Measurements from ENCODE around the gene OR51I2. TPM values are rescaled to one million over a fixed set of nuclear protein-coding genes. Genes with fewer than 3 reads are reported as not detected.

The OR51I2 gene
- total and polyA plus RNA-seq, 8 donors, result not detected

- no peak for ATAC-seq
- Histone ChIP-seq H3K4me3 (no peak overlapping the region), H3K9me3 (no peaks in the 10 kb centered on the region), H3K4me1 (no peaks in the 10 kb centered on the region), H3K27ac (no peak overlapping the region), H3K36me3 (no peaks in the 10 kb centered on the region), H3K27me3 (no peaks in the 10 kb centered on the region)
- TF ChIP-seq CTCF (IDR thresholded peaks at IDR 0.05), result no peak
- 67 to 78% methylated on average over 2 of the region's 2 CpGs for WGBS, 2 donors
- intact Hi-C loops (cut with DNase I), result no loop called here
- no peak for DNase-seq
- no peak for FAIRE-seq
Measured at GRCh38 chr11:5504403-5504921, 55.3 kb downstream of the OR51I2 start.

GRCh38 chr11:5505363-5506048, 56.4 kb downstream of the OR51I2 start:
- no peaks in the 10 kb centered on the region for H3K9me3 ChIP-seq
- H3K36me3 ChIP-seq, result no peaks in the 10 kb centered on the region
- TF ChIP-seq CTCF (IDR thresholded peaks at IDR 0.05), result no peak
- no peak overlapping the region for H3K4me3 ChIP-seq
- 80 to 81% methylated on average over 9 of the region's 9 CpGs for WGBS, 2 donors
- no peaks in the 10 kb centered on the region for H3K27me3 ChIP-seq
- H3K4me1 ChIP-seq, result no peaks in the 10 kb centered on the region
- no peak overlapping the region for H3K27ac ChIP-seq
- ATAC-seq (no peak), FAIRE-seq (no peak), DNase-seq (no peak)
- intact Hi-C loops (cut with DNase I), result no loop called here

Other genes with a start within 250 kb of the OR51I2 start
- not detected for gene OR51V1, start 248.6 kb upstream of the OR51I2 start, total RNA-seq
- gene OR51V1, start 248.6 kb upstream of the OR51I2 start, polyA plus RNA-seq, result not detected
- 10 to 100 TPM in 3 of 6 donors, 1 to 10 TPM in 3; 2.2 to 89.0 (median 7.4) TPM for gene HBB, start 222.3 kb upstream of the OR51I2 start, total RNA-seq
- 1 to 10 TPM; 3.9 to 4.9 TPM for gene HBB, start 222.3 kb upstream of the OR51I2 start, polyA plus RNA-seq
- 1 to 10 TPM in 1 of 6 donors, not detected in 5; 1.1 TPM for gene HBD, start 214.8 kb upstream of the OR51I2 start, total RNA-seq
- not detected for gene HBD, start 214.8 kb upstream of the OR51I2 start, polyA plus RNA-seq
- gene HBG1, start 199.5 kb upstream of the OR51I2 start, total RNA-seq, result 1 to 10 TPM in 1 of 6 donors, not detected in 5; 3.3 TPM
- gene HBG1, start 199.5 kb upstream of the OR51I2 start, polyA plus RNA-seq, result not detected
- 10 to 100 TPM in 1 of 6 donors, not detected in 5; 10.6 TPM for gene HBG2, start 194.5 kb upstream of the OR51I2 start, total RNA-seq
- not detected for gene HBG2, start 194.5 kb upstream of the OR51I2 start, polyA plus RNA-seq
- 1 to 10 TPM in 1 of 6 donors, not detected in 5; 3.5 TPM for gene HBE1, start 179.4 kb upstream of the OR51I2 start, total RNA-seq
- gene HBE1, start 179.4 kb upstream of the OR51I2 start, polyA plus RNA-seq, result not detected
- gene OR51B4, start 147.4 kb upstream of the OR51I2 start, total RNA-seq, result not detected
- gene OR51B4, start 147.4 kb upstream of the OR51I2 start, polyA plus RNA-seq, result not detected
- gene OR51B2, start 125.0 kb upstream of the OR51I2 start, total RNA-seq, result not detected
- not detected for gene OR51B2, start 125.0 kb upstream of the OR51I2 start, polyA plus RNA-seq
- under 1 TPM in 3 of 6 donors, not detected in 3; 0.14 to 0.24 (median 0.19) TPM for gene OR51B5, start 105.8 kb upstream of the OR51I2 start, total RNA-seq
- under 1 TPM in 1 of 2 donors, not detected in 1; 0.05 TPM for gene OR51B5, start 105.8 kb upstream of the OR51I2 start, polyA plus RNA-seq
- gene OR51B6, start 97.8 kb upstream of the OR51I2 start, total RNA-seq, result not detected
- not detected for gene OR51B6, start 97.8 kb upstream of the OR51I2 start, polyA plus RNA-seq
- gene OR51M1, start 65.5 kb upstream of the OR51I2 start, total RNA-seq, result not detected
- gene OR51M1, start 65.5 kb upstream of the OR51I2 start, polyA plus RNA-seq, result not detected
- gene OR51Q1, start 27.2 kb upstream of the OR51I2 start, total RNA-seq, result not detected
- not detected for gene OR51Q1, start 27.2 kb upstream of the OR51I2 start, polyA plus RNA-seq
- gene OR51I1, start 7.8 kb upstream of the OR51I2 start, total RNA-seq, result under 1 TPM in 1 of 6 donors, not detected in 5; 0.28 TPM
- not detected for gene OR51I1, start 7.8 kb upstream of the OR51I2 start, polyA plus RNA-seq
- not detected for gene OR52D1, start 39.4 kb downstream of the OR51I2 start, total RNA-seq
- not detected for gene OR52D1, start 39.4 kb downstream of the OR51I2 start, polyA plus RNA-seq
- gene UBQLN3, start 60.6 kb downstream of the OR51I2 start, total RNA-seq, result under 1 TPM in 3 of 6 donors, not detected in 3; 0.18 to 0.31 (median 0.22) TPM
- not detected for gene UBQLN3, start 60.6 kb downstream of the OR51I2 start, polyA plus RNA-seq
- gene UBQLNL, start 67.4 kb downstream of the OR51I2 start, total RNA-seq, result under 1 TPM; 0.09 to 0.53 (median 0.23) TPM
- gene UBQLNL, start 67.4 kb downstream of the OR51I2 start, polyA plus RNA-seq, result 1 to 10 TPM in 1 of 2 donors, under 1 TPM in 1; 0.53 to 1.0 TPM
- under 1 TPM in 4 of 6 donors, not detected in 2; 0.17 to 0.31 (median 0.25) TPM for gene OR52H1, start 99.2 kb downstream of the OR51I2 start, total RNA-seq
- not detected for gene OR52H1, start 99.2 kb downstream of the OR51I2 start, polyA plus RNA-seq
- gene OR52B6, start 131.6 kb downstream of the OR51I2 start, total RNA-seq, result not detected
- not detected for gene OR52B6, start 131.6 kb downstream of the OR51I2 start, polyA plus RNA-seq
- 1 to 10 TPM in 4 of 6 donors, under 1 TPM in 2; 0.76 to 1.7 (median 1.4) TPM for gene TRIM6, start 147.3 kb downstream of the OR51I2 start, total RNA-seq
- 1 to 10 TPM; 1.1 to 1.7 TPM for gene TRIM6, start 147.3 kb downstream of the OR51I2 start, polyA plus RNA-seq
- 1 to 10 TPM in 4 of 6 donors, under 1 TPM in 2; 0.54 to 5.6 (median 1.6) TPM for gene TRIM34, start 175.7 kb downstream of the OR51I2 start, total RNA-seq
- 1 to 10 TPM; 1.6 to 3.2 TPM for gene TRIM34, start 175.7 kb downstream of the OR51I2 start, polyA plus RNA-seq
- gene TRIM5, start 235.8 kb downstream of the OR51I2 start, total RNA-seq, result 10 to 100 TPM; 16.1 to 23.8 (median 18.8) TPM
- 1 to 10 TPM; 6.4 to 9.8 TPM for gene TRIM5, start 235.8 kb downstream of the OR51I2 start, polyA plus RNA-seq
- 10 to 100 TPM in 4 of 6 donors, 1 to 10 TPM in 2; 4.1 to 24.7 (median 11.6) TPM for gene TRIM22, start 240.5 kb downstream of the OR51I2 start, total RNA-seq
- 1 to 10 TPM; 9.1 to 9.5 TPM for gene TRIM22, start 240.5 kb downstream of the OR51I2 start, polyA plus RNA-seq